IPS-20b (cell line): Measurements from ENCODE around the gene CENPH.
"Not testable (repeated sequence)": the region's sequence is repeated elsewhere in the genome, so short reads cannot be mapped to it uniquely, and the experiment has no call there.

Source experiments
- H3K27ac ChIP-seq: one replicate; pipeline ENCODE4 v1.5.1; 2013; ENCODE audit warnings: low read length
- H3K27me3 ChIP-seq: 2 replicates; pipeline ENCODE4 v1.6.1; 2013; ENCODE audit warnings: mild to moderate bottlenecking, low read length, inconsistent platforms; ENCODE audit not compliant: insufficient read depth
- H3K36me3 ChIP-seq: 2 replicates; pipeline ENCODE4 v1.6.1; 2013; ENCODE audit warnings: low read depth, mild to moderate bottlenecking, inconsistent platforms, low read length, moderate library complexity; ENCODE audit not compliant: insufficient read depth
- H3K4me1 ChIP-seq: 2 replicates; pipeline ENCODE4 v1.6.1; 2013; ENCODE audit warnings: mild to moderate bottlenecking, control low read depth, inconsistent platforms, low read length, moderate library complexity; ENCODE audit not compliant: insufficient read depth
- H3K4me3 ChIP-seq: 2 replicates; pipeline ENCODE4 v1.5.1; 2013; ENCODE audit warnings: mild to moderate bottlenecking, low read length, inconsistent platforms
- H3K9ac ChIP-seq: 2 replicates; pipeline ENCODE4 v1.6.1; 2013; ENCODE audit warnings: low read depth, mild to moderate bottlenecking, inconsistent platforms, low read length, moderate library complexity
- H3K9me3 ChIP-seq: 2 replicates; pipeline ENCODE4 v1.6.1; 2013; ENCODE audit warnings: mild to moderate bottlenecking, low read depth, low read length, inconsistent platforms; ENCODE audit not compliant: insufficient read depth

Gene CENPH

GRCh38 chr5:69189162-69190086 lies at the start of gene CENPH:
Gene CENPH (plus strand): TSS chr5:69189583. CDS start chr5:69189635, 52 bp downstream.
- H3K36me3 ChIP-seq: peaks cover 27% of the 10 kb centered on the region
- no peaks in the 10 kb centered on the region for H3K27me3 ChIP-seq
- H3K4me1 ChIP-seq: 0 out of 2 replicates have a peak, but pooled peaks cover 4% of the 10 kb centered on the region
- peak within 1 kb of the TSS; percentile 93 for H3K9ac ChIP-seq
- H3K9me3 ChIP-seq: no peaks in the 10 kb centered on the region
- peak within 1 kb of the TSS; percentile 55 for H3K27ac ChIP-seq
- peak within 1 kb of the TSS; percentile 84 for H3K4me3 ChIP-seq

GRCh38 chr5:69140239-69140638 lies 49.1 kb upstream of the CENPH start:
- H3K27ac ChIP-seq, H3K4me1 ChIP-seq, H3K9me3 ChIP-seq, H3K27me3 ChIP-seq, H3K4me3 ChIP-seq, H3K9ac ChIP-seq, H3K36me3 ChIP-seq: not testable (repeated sequence)

GRCh38 chr5:69140827-69141226 lies 48.6 kb upstream of the CENPH start:
- no peaks in the 10 kb centered on the region for H3K36me3 ChIP-seq

GRCh38 chr5:69148576-69148975 lies 40.8 kb upstream of the CENPH start:
- H3K4me3 ChIP-seq, H3K4me1 ChIP-seq, H3K9ac ChIP-seq, H3K9me3 ChIP-seq, H3K27me3 ChIP-seq, H3K36me3 ChIP-seq, H3K27ac ChIP-seq: not testable (repeated sequence)

More at GRCh38 chr5:69140827-69141226, 48.6 kb upstream of the CENPH start:
- no peak overlapping the region for H3K27ac ChIP-seq
- H3K27me3 ChIP-seq: no peaks in the 10 kb centered on the region
- no peaks in the 10 kb centered on the region for H3K9me3 ChIP-seq
- no peak overlapping the region for H3K4me3 ChIP-seq
- no peaks in the 10 kb centered on the region for H3K4me1 ChIP-seq
- no peak overlapping the region for H3K9ac ChIP-seq

- Histone ChIP-seq H3K4me3 (no peak overlapping the region), H3K27ac (no peak overlapping the region), H3K9me3 (no peaks in the 10 kb centered on the region), H3K4me1 (no peaks in the 10 kb centered on the region), H3K36me3 (no peaks in the 10 kb centered on the region), H3K9ac (no peak overlapping the region), H3K27me3 (no peaks in the 10 kb centered on the region)
Observed at GRCh38 chr5:69148981-69149675, 40.3 kb upstream of the CENPH start.

GRCh38 chr5:69149676-69150010 lies 39.7 kb upstream of the CENPH start:
- no peaks in the 10 kb centered on the region for H3K27me3 ChIP-seq
- H3K27ac ChIP-seq: no peak overlapping the region
- H3K4me3 ChIP-seq: no peak overlapping the region
- H3K9me3 ChIP-seq: no peaks in the 10 kb centered on the region
- no peaks in the 10 kb centered on the region for H3K4me1 ChIP-seq
- H3K9ac ChIP-seq: no peak overlapping the region
- no peaks in the 10 kb centered on the region for H3K36me3 ChIP-seq

GRCh38 chr5:69152731-69153130 lies 36.7 kb upstream of the CENPH start:
- Histone ChIP-seq H3K4me1 (no peaks in the 10 kb centered on the region), H3K27me3 (no peaks in the 10 kb centered on the region), H3K27ac (no peak overlapping the region), H3K4me3 (no peak overlapping the region), H3K9me3 (no peaks in the 10 kb centered on the region), H3K36me3 (no peaks in the 10 kb centered on the region), H3K9ac (no peak overlapping the region)

- Histone ChIP-seq H3K4me1 (no peaks in the 10 kb centered on the region), H3K27me3 (no peaks in the 10 kb centered on the region), H3K9me3 (no peaks in the 10 kb centered on the region), H3K9ac (no peak overlapping the region), H3K27ac (no peak overlapping the region), H3K36me3 (no peaks in the 10 kb centered on the region), H3K4me3 (no peak overlapping the region)
Observed at GRCh38 chr5:69156456-69156855, 32.9 kb upstream of the CENPH start.

GRCh38 chr5:69158039-69158438 lies 31.3 kb upstream of the CENPH start:
- H3K27ac ChIP-seq: no peak overlapping the region
- no peaks in the 10 kb centered on the region for H3K4me1 ChIP-seq
- H3K9me3 ChIP-seq: no peaks in the 10 kb centered on the region
- no peaks in the 10 kb centered on the region for H3K27me3 ChIP-seq
- H3K9ac ChIP-seq: no peak overlapping the region
- no peak overlapping the region for H3K4me3 ChIP-seq
- H3K36me3 ChIP-seq: no peaks in the 10 kb centered on the region

- H3K9me3 ChIP-seq: no peaks in the 10 kb centered on the region
- no peak overlapping the region for H3K27ac ChIP-seq
- no peaks in the 10 kb centered on the region for H3K36me3 ChIP-seq
- H3K27me3 ChIP-seq: no peaks in the 10 kb centered on the region
- H3K9ac ChIP-seq: no peak overlapping the region
- no peak overlapping the region for H3K4me3 ChIP-seq
- H3K4me1 ChIP-seq: no peaks in the 10 kb centered on the region
Observed at GRCh38 chr5:69160651-69161050, 28.7 kb upstream of the CENPH start.

- no peaks in the 10 kb centered on the region for H3K27me3 ChIP-seq
- H3K27ac ChIP-seq: peak within 1 kb of the TSS; percentile 88
- H3K4me1 ChIP-seq: peaks cover 11% of the 10 kb centered on the region; the same call in 1 of the 2 replicates
- peak within 1 kb of the TSS; percentile 92 for H3K4me3 ChIP-seq
- peaks cover 42% of the 10 kb centered on the region for H3K36me3 ChIP-seq
- no peaks in the 10 kb centered on the region for H3K9me3 ChIP-seq
- peak within 1 kb of the TSS; percentile 100 for H3K9ac ChIP-seq
Observed at GRCh38 chr5:69166686-69167492, 22.5 kb upstream of the CENPH start, which contains the start of gene CCNB1. Gene CCNB1 (plus strand): TSS chr5:69167150. CDS start chr5:69167263, 113 bp downstream.
